Activated B cell treated with CpG ODN at 0.5 μM for 24 hours (primary cell): ENCODE measurements around the gene G3BP2. TPM values are rescaled to one million over a fixed set of nuclear protein-coding genes. Genes with fewer than 3 reads are reported as not detected.

Source experiments
- ATAC-seq: fragments of 200-7000 bp; cut with Tn5 transposase; one replicate; pipeline ENCODE4 v1.10.0; 2021; ENCODE audit warnings: low read depth, mild to moderate bottlenecking, moderate library complexity
- CTCF ChIA-PET: fragments of 350-600 bp; sonication (Branson Sonifier 250); formaldehyde crosslinking; loops from one replicate; lab custom pipeline; 2021; ENCODE audit warnings: antibody characterized with exemption; lab: Charles Lee
- POLR2A ChIA-PET: fragments of 350-600 bp; sonication (Branson Sonifier 250); formaldehyde crosslinking; loops from one replicate; lab custom pipeline; 2021; ENCODE audit warnings: antibody characterized with exemption; lab: Charles Lee
- DNase-seq: peaks from one replicate; pipeline ENCODE4 v3.0.0; 2022
- H3K27ac Mint-ChIP-seq: one replicate; pipeline ENCODE4 v1.8.0; 2020; ENCODE audit warnings: mixed read lengths
- H3K27me3 Mint-ChIP-seq: one replicate; pipeline ENCODE4 v1.8.0; 2021; ENCODE audit warnings: mixed read lengths
- H3K36me3 Mint-ChIP-seq: one replicate; pipeline ENCODE4 v1.8.0; 2021; ENCODE audit warnings: low read depth, mixed read lengths
- H3K4me1 Mint-ChIP-seq: one replicate; pipeline ENCODE4 v1.8.0; 2021; ENCODE audit warnings: mixed read lengths
- H3K4me3 Mint-ChIP-seq: one replicate; pipeline ENCODE4 v1.8.0; 2020; ENCODE audit warnings: mild to moderate bottlenecking, mixed read lengths
- H3K9me3 Mint-ChIP-seq: one replicate; pipeline ENCODE4 v1.8.0; 2020; ENCODE audit warnings: mixed read lengths
- intact Hi-C: fragments of 100-400 bp; cut with micrococcal nuclease; formaldehyde crosslinking; loops from one replicate; pipeline ENCODE4 v1.15.1; 2024
- total RNA-seq: library from RNA; stranded (reverse); gene quantifications from 2 replicates; pipeline ENCODE4 v1.2.3, GENCODE V29; 2022
- TF ChIP-seq, protein P1 (sequence below): fragments of 200-600 bp; IDR thresholded peaks from one replicate; pipeline ENCODE4 v1.8.0; 2022; ENCODE audit warnings: antibody characterized with exemption, mild to moderate bottlenecking

The G3BP2 gene
- total RNA-seq, 1 donor from 2014 or later, result 103 TPM

DNA sequence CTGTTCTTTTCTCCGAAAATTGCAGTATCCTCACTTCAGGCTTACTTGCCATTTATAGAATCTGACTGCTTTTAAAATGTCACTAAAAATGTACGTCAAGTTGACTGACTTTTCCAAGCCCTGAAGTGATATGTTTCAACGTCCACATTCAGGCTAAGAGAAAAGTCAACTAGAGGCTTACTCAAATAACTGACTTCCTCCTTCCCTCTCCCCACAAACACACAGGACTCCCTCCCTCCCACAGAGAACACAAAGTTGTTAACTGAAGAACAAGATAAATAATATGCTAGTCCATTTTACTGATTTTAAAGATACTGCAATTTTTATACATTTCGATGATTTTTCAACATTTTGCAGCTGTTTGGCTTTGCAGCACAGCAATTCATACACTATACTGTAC is 29.1 kb downstream of the G3BP2 start:
- no peak for ATAC-seq
- no peaks in the 10 kb centered on the region for H3K9me3 Mint-ChIP-seq
- H3K36me3 Mint-ChIP-seq, result peaks cover 78% of the 10 kb centered on the region
- ChIA-PET CTCF (no interaction called here), POLR2A (interaction anchor here (1.4 kb wide), 1 partner anchor 80 kb away, joined by 6 read pairs; the partner anchor contains the start of gene USO1)
- TF ChIP-seq, protein P1, sequence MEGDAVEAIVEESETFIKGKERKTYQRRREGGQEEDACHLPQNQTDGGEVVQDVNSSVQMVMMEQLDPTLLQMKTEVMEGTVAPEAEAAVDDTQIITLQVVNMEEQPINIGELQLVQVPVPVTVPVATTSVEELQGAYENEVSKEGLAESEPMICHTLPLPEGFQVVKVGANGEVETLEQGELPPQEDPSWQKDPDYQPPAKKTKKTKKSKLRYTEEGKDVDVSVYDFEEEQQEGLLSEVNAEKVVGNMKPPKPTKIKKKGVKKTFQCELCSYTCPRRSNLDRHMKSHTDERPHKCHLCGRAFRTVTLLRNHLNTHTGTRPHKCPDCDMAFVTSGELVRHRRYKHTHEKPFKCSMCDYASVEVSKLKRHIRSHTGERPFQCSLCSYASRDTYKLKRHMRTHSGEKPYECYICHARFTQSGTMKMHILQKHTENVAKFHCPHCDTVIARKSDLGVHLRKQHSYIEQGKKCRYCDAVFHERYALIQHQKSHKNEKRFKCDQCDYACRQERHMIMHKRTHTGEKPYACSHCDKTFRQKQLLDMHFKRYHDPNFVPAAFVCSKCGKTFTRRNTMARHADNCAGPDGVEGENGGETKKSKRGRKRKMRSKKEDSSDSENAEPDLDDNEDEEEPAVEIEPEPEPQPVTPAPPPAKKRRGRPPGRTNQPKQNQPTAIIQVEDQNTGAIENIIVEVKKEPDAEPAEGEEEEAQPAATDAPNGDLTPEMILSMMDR, result no peak
- H3K4me1 Mint-ChIP-seq, result peaks cover 3% of the 10 kb centered on the region
- H3K27me3 Mint-ChIP-seq, result no peaks in the 10 kb centered on the region
- no peak for DNase-seq
- peak overlapping the region; percentile 22 for H3K27ac Mint-ChIP-seq
- H3K4me3 Mint-ChIP-seq, result no peak overlapping the region
- intact Hi-C loops, result no loop called here

DNA sequence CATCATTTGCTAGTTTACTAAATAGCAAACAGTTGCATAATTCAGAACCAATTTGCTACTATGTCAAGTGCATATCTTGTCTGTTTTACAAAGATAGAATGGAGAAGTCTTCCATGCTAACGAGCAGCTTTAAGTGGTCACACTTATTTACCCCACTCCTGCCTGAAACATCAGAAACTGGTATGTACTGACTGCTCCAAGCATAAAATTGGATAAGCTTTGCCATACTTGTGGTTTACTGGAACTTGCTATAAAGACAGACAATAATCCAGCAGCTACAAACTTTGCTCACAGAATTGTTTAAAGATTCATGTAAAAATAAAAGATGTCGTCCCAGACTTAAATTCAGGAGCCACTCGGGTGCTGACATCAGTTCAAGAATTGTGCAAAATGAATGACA is 29.6 kb downstream of the G3BP2 start:
- no peaks in the 10 kb centered on the region for H3K27me3 Mint-ChIP-seq
- no peak for ATAC-seq
- ChIA-PET POLR2A (interaction anchor here (1.4 kb wide), 1 partner anchor 80 kb away, joined by 6 read pairs; the partner anchor contains the start of gene USO1), CTCF (no interaction called here)
- H3K4me3 Mint-ChIP-seq, result no peak overlapping the region
- H3K4me1 Mint-ChIP-seq, result peaks cover 3% of the 10 kb centered on the region
- intact Hi-C loops, result no loop called here
- TF ChIP-seq, protein P1, result no peak
- H3K27ac Mint-ChIP-seq, result no peak overlapping the region
- H3K9me3 Mint-ChIP-seq, result no peaks in the 10 kb centered on the region
- H3K36me3 Mint-ChIP-seq, result peaks cover 74% of the 10 kb centered on the region
- DNase-seq, result no peak

DNA sequence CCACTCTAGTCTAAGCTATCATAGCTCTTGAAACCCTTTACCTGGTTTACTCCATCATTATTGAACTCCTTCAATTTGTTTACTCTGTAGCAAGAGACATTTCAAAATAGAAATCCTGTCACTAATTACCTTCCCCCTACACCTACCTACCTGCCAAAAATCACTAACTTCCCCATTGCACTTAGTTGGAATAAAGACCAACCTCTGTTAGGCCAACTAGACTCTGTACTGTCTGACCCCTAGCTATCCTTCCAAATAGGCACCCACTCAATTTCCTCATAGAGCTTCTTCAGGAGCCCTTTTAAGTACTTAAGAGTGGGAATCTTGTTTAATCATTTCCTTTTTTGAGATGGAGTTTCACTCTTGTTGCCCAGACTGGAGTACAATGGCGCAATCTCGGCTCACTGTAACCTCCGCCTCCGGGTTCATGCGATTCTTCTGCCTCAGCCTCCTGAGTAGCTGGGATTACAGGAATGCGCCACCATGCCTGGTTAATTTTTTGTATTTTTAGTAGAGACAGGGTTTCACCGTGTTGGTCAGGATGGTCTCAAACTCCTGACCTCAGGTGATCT is 34.0 kb downstream of the G3BP2 start:
- POLR2A ChIA-PET, result no interaction called here
- no peak overlapping the region for H3K4me3 Mint-ChIP-seq
- peaks cover 3% of the 10 kb centered on the region for H3K4me1 Mint-ChIP-seq

DNA sequence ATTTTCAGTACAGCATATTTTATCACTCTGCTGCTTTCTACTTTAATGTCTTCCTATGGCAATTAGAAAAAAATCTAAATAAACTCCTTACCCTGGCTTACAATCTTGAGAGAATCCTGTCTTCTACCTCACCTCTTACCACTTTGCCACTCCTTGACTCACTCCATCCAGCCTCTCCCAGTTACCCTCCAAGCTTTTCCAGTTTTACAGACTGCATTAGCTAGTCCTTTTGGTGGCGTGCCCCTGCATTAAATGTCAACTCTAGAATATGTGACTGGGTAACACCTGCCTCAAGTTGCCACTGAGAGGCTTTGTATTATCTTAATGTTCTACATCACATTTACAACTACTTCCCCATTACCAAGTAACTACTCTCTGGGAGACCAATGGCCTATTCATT is 35.4 kb downstream of the G3BP2 start:
- POLR2A ChIA-PET, result no interaction called here
- DNase-seq (no peak), ATAC-seq (no peak)
- Mint-ChIP-seq H3K36me3 (peaks cover 19% of the 10 kb centered on the region), H3K4me3 (no peak overlapping the region), H3K4me1 (no peaks in the 10 kb centered on the region), H3K9me3 (no peaks in the 10 kb centered on the region), H3K27me3 (no peaks in the 10 kb centered on the region), H3K27ac (no peak overlapping the region)
- CTCF ChIA-PET, result no interaction called here
- TF ChIP-seq, protein P1, result no peak
- intact Hi-C loops, result no loop called here

More for the DNA sequence above, 34.0 kb downstream of the G3BP2 start:
- no peaks in the 10 kb centered on the region for H3K9me3 Mint-ChIP-seq
- DNase-seq (no peak), ATAC-seq (no peak)
- CTCF ChIA-PET, result no interaction called here
- intact Hi-C loops, result no loop called here
- no peak overlapping the region for H3K27ac Mint-ChIP-seq
- TF ChIP-seq, protein P1, result no peak
- H3K36me3 Mint-ChIP-seq, result peaks cover 31% of the 10 kb centered on the region
- no peaks in the 10 kb centered on the region for H3K27me3 Mint-ChIP-seq

DNA sequence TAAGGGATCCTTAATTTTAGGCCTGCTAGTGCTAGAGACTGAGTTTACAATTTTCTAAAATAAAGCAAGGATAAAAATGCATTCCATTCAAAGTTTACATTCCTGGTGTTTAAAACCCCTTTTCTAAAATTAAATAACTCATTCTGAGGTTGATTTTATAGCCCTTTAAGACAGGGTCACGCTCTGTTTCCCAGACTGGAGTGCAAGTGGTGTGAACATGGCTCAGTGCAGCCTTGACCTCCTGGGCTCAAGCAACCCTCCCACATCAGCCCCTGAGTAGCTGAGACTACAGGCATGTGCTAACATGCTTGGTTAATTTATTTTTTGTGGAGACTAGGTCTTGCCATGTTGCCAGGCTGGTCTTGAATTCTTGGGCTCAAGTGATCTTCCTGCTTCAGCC is 36.0 kb downstream of the G3BP2 start:
- ChIA-PET CTCF (no interaction called here), POLR2A (no interaction called here)
- Mint-ChIP-seq H3K4me3 (no peak overlapping the region), H3K36me3 (peaks cover 15% of the 10 kb centered on the region), H3K27ac (no peak overlapping the region), H3K27me3 (no peaks in the 10 kb centered on the region), H3K4me1 (no peaks in the 10 kb centered on the region), H3K9me3 (no peaks in the 10 kb centered on the region)
- TF ChIP-seq, protein P1, result no peak
- ATAC-seq, result no peak
- intact Hi-C loops, result no loop called here
- no peak for DNase-seq
